HepG2 (cell line): ENCODE measurements around the gene SEC24D. TPM values are rescaled to one million over a fixed set of nuclear protein-coding genes. Genes with fewer than 3 reads are reported as not detected.
"Not testable (repeated sequence)": the region's sequence is repeated elsewhere in the genome, so short reads cannot be mapped to it uniquely, and the experiment has no call there.

Experiments used
- ATAC-seq: fragments of 200-7000 bp; cut with Tn5 transposase; 3 replicates; pipeline ENCODE4 v1.9.1; 2020; ENCODE audit warnings: mild to moderate bottlenecking, moderate library complexity
- BruUV-seq: library from RNA; stranded (reverse); fragments of 400-500 nt; replicated peaks from 2 replicates; lab custom pipeline; 2021; lab: Mats Ljungman, UMichigan
- CTCF ChIA-PET: fragments of 300-600 bp; formaldehyde crosslinking; extraction: SDS; loops from one replicate; lab custom pipeline; 2021; ENCODE audit warnings: low total read pairs, inconsistent platforms, low intra/inter-chr PET ratio; lab: Yijun Ruan, JAX
- POLR2A ChIA-PET: fragments of 350-600 bp; sonication (Branson Sonifier 250); formaldehyde crosslinking; loops from one replicate; lab custom pipeline; 2020; ENCODE audit warnings: antibody characterized with exemption, inconsistent platforms; lab: Yijun Ruan, JAX
- DNase-seq: peaks from one replicate; pipeline ENCODE4 v3.0.0-alpha.2; 2015; ENCODE audit warnings: low spot score
- FAIRE-seq: peaks from 3 replicates; lab custom pipeline; 2011; peaks lifted over from hg19 to GRCh38; lab: Jason Lieb, UNC
- H2AFZ ChIP-seq: one replicate; pipeline ENCODE4 v1.6.1; 2011; ENCODE audit warnings: low read length, inconsistent platforms
- H3K27ac ChIP-seq: fragments of 300-600 bp; 3 replicates; pipeline ENCODE4 v1.8.0; 2011; ENCODE audit warnings: mixed run types, mild to moderate bottlenecking, mixed read lengths, low read length, inconsistent platforms; ENCODE audit not compliant: insufficient read depth; ENCODE audit errors: extremely low read length
- H3K27me3 ChIP-seq, 2 experiments: fragments of 200-600 bp in 1 of 2; 2 replicates in 1 of 2; 3 replicates in 1 of 2; pipeline versions ENCODE4 v1.6.0 to v1.8.0; 2011; ENCODE audit warnings: low read length in 2 of 2, mild to moderate bottlenecking in 2 of 2, moderate library complexity in 2 of 2, inconsistent platforms in 1 of 2; ENCODE audit not compliant: insufficient read depth in 2 of 2, control insufficient read depth in 1 of 2
- H3K36me3 ChIP-seq, 2 experiments: fragments of 200-600 bp in 1 of 2; replicated peaks in 1 of 2; 2 replicates in 1 of 2; 3 replicates in 1 of 2; pipeline versions ENCODE4 v1.5.1 to v1.8.0; 2011; ENCODE audit warnings: low read length in 2 of 2, inconsistent platforms in 1 of 2; ENCODE audit not compliant: insufficient read depth in 2 of 2, control insufficient read depth in 1 of 2
- H3K4me1 ChIP-seq: 2 replicates; pipeline ENCODE4 v1.5.1; 2012; ENCODE audit warnings: low read length, inconsistent platforms; ENCODE audit not compliant: insufficient read depth
- H3K4me2 ChIP-seq: 2 replicates; pipeline ENCODE4 v1.6.0; 2011; ENCODE audit warnings: low read depth, low read length, inconsistent platforms
- H3K4me3 ChIP-seq, 3 experiments: fragments of 200-600 bp in 1 of 3; sonication (generic), shearing (Covaris generic) in 1 of 3; replicated peaks in 1 of 3; 2 replicates each; pipeline ENCODE4 v1.5.1; 2011 to 2016; ENCODE audit warnings: low read length in 3 of 3, inconsistent platforms in 2 of 3, low read depth in 2 of 3, mild to moderate bottlenecking in 2 of 3, control low read depth in 1 of 3, mixed read lengths in 1 of 3; ENCODE audit not compliant: insufficient read depth in 1 of 3
- H3K79me2 ChIP-seq: one replicate; pipeline ENCODE4 v1.6.1; 2011; ENCODE audit warnings: low read length, inconsistent platforms; ENCODE audit not compliant: insufficient read depth
- H3K9ac ChIP-seq: 2 replicates; pipeline ENCODE4 v1.6.0; 2011; ENCODE audit warnings: mild to moderate bottlenecking, low read depth, low read length, inconsistent platforms; ENCODE audit not compliant: insufficient read depth
- H3K9me3 ChIP-seq: 2 replicates; pipeline ENCODE4 v1.5.1; 2012; ENCODE audit warnings: mild to moderate bottlenecking, low read length
- H4K20me1 ChIP-seq: 2 replicates; pipeline ENCODE4 v1.6.0; 2011; ENCODE audit warnings: inconsistent platforms, mild to moderate bottlenecking, low read length, moderate library complexity; ENCODE audit not compliant: insufficient read depth
- HMG20B ChIP-seq: conservative IDR thresholded peaks from 2 replicates; pipeline ENCODE4 v1.6.1; 2016; ENCODE audit warnings: missing genetic modification reagents, missing compliant biosample characterization
- TFDP2 ChIP-seq: sonication (generic); formaldehyde crosslinking; IDR thresholded peaks from 2 replicates; pipeline ENCODE4 v1.4.0; 2020; ENCODE audit warnings: missing genetic modification reagents
- ZNF547 ChIP-seq: sonication (generic); formaldehyde crosslinking; IDR thresholded peaks from 2 replicates; pipeline ENCODE4 v1.5.1; 2020; ENCODE audit warnings: mild to moderate bottlenecking, missing genetic modification reagents
- WGBS: methylation state at CpG from one replicate; pipeline ENCODE4 v1.1.6; 2017; ENCODE audit warnings: low lambda C conversion rate; 5-methylcytosine and 5-hydroxymethylcytosine counted together
- in situ Hi-C: cut with HindIII; loops from 2 replicates; pipeline ENCODE4 v1.10.0; 2017; ENCODE audit warnings: low pct_unique_long_range_greater_than_20kb; ENCODE audit not compliant: extremely low pct_ligation_motif_present
- intact Hi-C: fragments of 100-400 bp; cut with micrococcal nuclease; formaldehyde crosslinking; loops from one replicate; pipeline ENCODE4 v1.10.0; 2022; ENCODE audit not compliant: unreplicated experiment
- polyA plus RNA-seq, 8 experiments: library from polyadenylated mRNA; depleted of rRNA in 3 of 8; stranded (reverse) in 7 of 8; unstranded in 1 of 8; fragments of >200 nt; fragmentation: Illumina TruSeq in 4 of 8; extraction: Trizol in 4 of 8; gene quantifications; 2 replicates each; pipeline versions ENCODE4 v1.2.1 to v1.2.3, GENCODE V29; 2011 to 2016; ENCODE audit warnings: low read depth in 4 of 8, missing spikeins in 1 of 8, mixed read lengths in 1 of 8; ENCODE audit not compliant: insufficient read depth in 1 of 8
- total RNA-seq, 5 experiments: library from RNA; depleted of rRNA; stranded (reverse); fragments of >200 nt; fragmentation: Illumina TruSeq; extraction: Trizol; gene quantifications; 2 replicates each; pipeline ENCODE4 v1.2.3, GENCODE V29; 2016; ENCODE audit warnings: low read depth in 1 of 5
- TF ChIP-seq, protein P1 (sequence below): sonication (generic); formaldehyde crosslinking; conservative IDR thresholded peaks from 2 replicates; pipeline ENCODE4 v1.5.0; 2020; ENCODE audit warnings: missing genetic modification reagents

Gene SEC24D
- total and polyA plus RNA-seq, 2 of the 13 experiments (the other 11 are each of a cell fraction or from before 2014, with no cell fraction given) = 30.0 to 51.1 TPM

GRCh38 chr4:118783887-118784286, 52.0 kb downstream of the SEC24D start (continued):
- TF ChIP-seq HMG20B (CRISPR knock-in tag) (no peak), ZNF547 (no peak), TFDP2 (CRISPR knock-in tag) (no peak)
- TF ChIP-seq, protein P1, sequence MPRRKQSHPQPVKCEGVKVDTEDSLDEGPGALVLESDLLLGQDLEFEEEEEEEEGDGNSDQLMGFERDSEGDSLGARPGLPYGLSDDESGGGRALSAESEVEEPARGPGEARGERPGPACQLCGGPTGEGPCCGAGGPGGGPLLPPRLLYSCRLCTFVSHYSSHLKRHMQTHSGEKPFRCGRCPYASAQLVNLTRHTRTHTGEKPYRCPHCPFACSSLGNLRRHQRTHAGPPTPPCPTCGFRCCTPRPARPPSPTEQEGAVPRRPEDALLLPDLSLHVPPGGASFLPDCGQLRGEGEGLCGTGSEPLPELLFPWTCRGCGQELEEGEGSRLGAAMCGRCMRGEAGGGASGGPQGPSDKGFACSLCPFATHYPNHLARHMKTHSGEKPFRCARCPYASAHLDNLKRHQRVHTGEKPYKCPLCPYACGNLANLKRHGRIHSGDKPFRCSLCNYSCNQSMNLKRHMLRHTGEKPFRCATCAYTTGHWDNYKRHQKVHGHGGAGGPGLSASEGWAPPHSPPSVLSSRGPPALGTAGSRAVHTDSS (CRISPR knock-in tag) = no peak

DNA sequence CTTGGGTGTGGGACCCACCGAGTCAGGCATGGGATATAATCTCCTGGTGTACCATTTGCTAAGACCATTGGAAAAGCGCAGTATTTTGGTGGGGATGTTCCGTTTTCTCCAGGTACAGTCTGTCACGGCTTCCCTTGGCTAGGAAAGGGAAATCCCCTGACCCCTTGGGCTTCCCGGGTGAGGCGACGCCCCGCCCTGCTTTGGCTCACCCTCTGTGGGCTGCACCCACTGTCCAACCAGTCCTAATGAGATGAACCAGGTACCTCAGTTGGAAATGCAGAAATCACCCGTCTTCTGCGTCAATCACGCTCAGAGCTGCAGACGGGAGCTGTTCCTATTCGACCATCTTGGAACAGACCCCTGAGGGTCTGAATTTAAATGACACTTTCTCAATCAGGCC, 53.0 kb downstream of the SEC24D start:
- H3K4me1 ChIP-seq, POLR2A ChIA-PET, ATAC-seq, H3K79me2 ChIP-seq, DNase-seq, H3K9me3 ChIP-seq, H3K9ac ChIP-seq, H3K4me2 ChIP-seq, H3K4me3 ChIP-seq, H4K20me1 ChIP-seq, H2AFZ ChIP-seq, intact Hi-C loops, CTCF ChIA-PET, H3K27ac ChIP-seq, H3K27me3 ChIP-seq, in situ Hi-C loops, FAIRE-seq, BruUV-seq: not testable (repeated sequence)
- H3K36me3 ChIP-seq = peaks cover 1 to 16% of the 10 kb centered on the region in 2 experiments; a peak in 4 of 5 replicates
- WGBS = over 99% methylated on average over 13 of the region's 13 CpGs

- ATAC-seq, H3K36me3 ChIP-seq, H2AFZ ChIP-seq, H3K27ac ChIP-seq, DNase-seq, BruUV-seq, H4K20me1 ChIP-seq, FAIRE-seq, POLR2A ChIA-PET, H3K27me3 ChIP-seq, in situ Hi-C loops, H3K4me2 ChIP-seq, H3K4me1 ChIP-seq, H3K4me3 ChIP-seq, H3K9ac ChIP-seq, CTCF ChIA-PET, H3K79me2 ChIP-seq, H3K9me3 ChIP-seq: not testable (repeated sequence)
- WGBS = 86% methylated on average over 2 of the region's 2 CpGs
- intact Hi-C loops = loop anchor here (2.0 kb wide), 1 partner anchor 37 kb away; no protein-coding TSS in a partner anchor
These were observed 58.3 kb downstream of the SEC24D start for GRCh38 chr4:118777649-118778048.

DNA sequence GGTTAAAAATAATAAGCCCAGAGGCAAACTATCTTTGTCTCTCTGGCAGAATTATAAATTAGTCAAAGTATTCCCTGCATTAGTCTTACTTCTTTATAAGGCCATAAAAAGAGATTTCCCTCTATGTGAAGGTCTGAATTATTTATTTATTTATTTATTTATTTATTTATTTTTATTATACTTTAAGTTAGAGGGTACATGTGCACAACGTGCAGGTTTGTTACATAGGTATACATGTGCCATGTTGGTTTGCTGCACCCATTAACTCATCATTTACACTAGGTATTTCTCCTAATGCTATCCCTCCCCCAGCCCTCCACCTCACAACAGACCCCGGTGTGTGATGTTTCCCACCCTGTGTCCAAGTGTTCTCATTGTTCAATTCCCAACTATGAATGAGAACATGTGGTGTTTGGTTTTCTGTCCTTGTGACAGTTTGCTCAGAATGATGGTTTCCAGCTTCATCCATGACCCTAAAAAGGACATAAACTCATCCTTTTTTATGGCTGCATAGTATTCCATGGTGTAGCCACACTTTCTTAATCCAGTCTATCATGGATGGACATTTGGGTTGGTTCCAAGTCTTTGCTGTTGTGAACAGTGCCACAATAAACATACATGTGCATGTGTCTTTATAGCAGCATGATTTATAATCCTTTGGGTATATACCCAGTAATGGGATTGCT, 58.8 kb downstream of the SEC24D start:
- H3K4me1 ChIP-seq, FAIRE-seq, H3K79me2 ChIP-seq, POLR2A ChIA-PET, in situ Hi-C loops, BruUV-seq, H3K9ac ChIP-seq, H3K36me3 ChIP-seq, H3K27me3 ChIP-seq, H2AFZ ChIP-seq, CTCF ChIA-PET, intact Hi-C loops, H3K27ac ChIP-seq, H3K9me3 ChIP-seq, H3K4me3 ChIP-seq, H3K4me2 ChIP-seq, H4K20me1 ChIP-seq, ATAC-seq, DNase-seq: not testable (repeated sequence)
- WGBS = 99% methylated on average over 2 of the region's 2 CpGs
